Erythroblast (primary cell): ENCODE data around the gene NOL4L.
A peak's percentile ranks its signal among the peaks of the same experiment; 100 is the strongest.
"Not testable (repeated sequence)": the region's sequence is repeated elsewhere in the genome, so short reads cannot be mapped to it uniquely, and the experiment has no call there.

Experiments
- DNase-seq, 2 experiments: peaks; one replicate each; lab custom pipeline; 2025; lab: John Stamatoyannopoulos, UW
- GATA1 ChIP-seq: IDR thresholded peaks from 2 replicates; pipeline ENCODE4 v1.6.1; 2011; ENCODE audit warnings: low read depth, mild to moderate bottlenecking, control low read depth, low read length, moderate library complexity
- POLR2A ChIP-seq: IDR thresholded peaks from 2 replicates; pipeline ENCODE4 v1.6.1; 2011; ENCODE audit warnings: mild to moderate bottlenecking, low read length

Gene NOL4L

GRCh38 chr20:32474967-32475811, 109.9 kb downstream of the NOL4L start:
- peak; percentile 77 to 79 for DNase-seq
- TF ChIP-seq GATA1 (no peak), POLR2A (peak; percentile 28)

- no peak for DNase-seq
- TF ChIP-seq POLR2A, result no peak
- TF ChIP-seq GATA1, result no peak
Observed at GRCh38 chr20:32474717-32474966, 110.5 kb downstream of the NOL4L start.

DNA sequence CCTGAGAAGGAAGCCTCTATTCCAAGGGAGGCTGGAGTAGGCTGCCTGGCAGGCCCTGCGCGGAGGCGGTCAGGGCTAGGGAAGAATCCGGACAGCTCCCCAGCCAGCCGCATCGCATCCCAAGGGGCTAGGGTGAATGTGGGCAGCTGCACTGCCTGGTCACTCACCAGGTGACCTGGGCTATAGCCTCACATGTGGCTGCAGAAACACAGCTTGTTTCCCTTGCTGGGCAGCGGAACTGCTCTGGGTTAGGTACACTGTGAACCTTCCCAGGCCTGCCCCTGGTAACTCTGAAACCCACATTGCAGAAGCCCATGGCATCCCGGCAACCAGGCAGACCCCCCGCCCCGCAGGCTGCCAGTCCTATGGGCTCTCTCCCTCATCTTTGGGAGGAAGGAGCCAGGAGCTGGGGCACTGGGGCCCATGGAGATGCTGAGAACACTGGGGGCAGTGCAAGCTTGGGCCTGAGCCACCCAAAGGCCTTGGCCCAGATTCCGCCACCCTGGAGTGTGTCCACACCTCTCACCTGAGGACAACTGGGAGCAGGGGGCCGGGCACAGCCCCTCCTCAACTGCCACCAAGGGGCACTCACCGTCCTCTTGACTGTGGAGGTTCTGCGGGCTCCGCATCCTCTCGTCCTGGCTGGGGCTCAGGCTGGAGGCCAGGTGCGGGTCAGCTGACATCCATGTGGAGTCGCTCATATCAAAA, 111.0 kb downstream of the NOL4L start:
- DNase-seq, result no peak
- TF ChIP-seq GATA1 (no peak), POLR2A (no peak)

DNA sequence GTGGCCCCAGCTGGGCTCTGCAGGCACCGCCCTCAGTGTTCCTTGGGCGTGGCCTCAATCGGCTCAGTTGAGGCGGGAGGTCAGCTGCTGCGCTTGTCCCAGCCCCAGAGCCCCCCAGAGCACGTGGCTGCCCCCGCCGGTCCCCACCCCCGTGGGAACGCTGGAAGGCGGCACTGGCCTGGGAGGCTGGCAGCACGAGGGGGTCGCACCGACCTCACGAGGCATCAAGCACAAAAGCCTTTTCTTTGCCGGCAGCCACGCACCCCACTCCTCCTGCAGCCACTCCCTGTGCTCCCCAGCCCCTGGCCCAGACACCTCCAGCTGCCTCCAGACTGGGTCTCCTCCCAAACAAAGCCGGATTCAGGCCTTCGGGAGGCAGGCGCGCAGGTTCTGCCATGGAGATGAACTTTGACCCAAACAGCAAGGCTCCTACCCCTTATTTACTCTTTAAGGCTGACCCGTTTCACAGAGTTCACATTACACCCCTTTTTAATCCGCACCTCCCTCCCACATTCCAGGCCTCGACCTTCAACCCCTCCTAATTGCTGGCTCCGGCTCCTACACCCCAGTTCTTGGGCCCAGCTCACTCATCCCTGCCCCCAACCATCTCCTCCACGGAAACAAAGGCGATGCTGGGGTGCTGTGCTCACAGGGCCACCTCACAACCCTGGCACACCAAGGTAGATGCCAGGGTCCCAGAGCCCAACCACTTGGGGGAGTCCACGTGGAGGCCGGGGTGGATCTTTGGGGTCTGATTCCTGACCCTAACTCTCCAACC, 111.7 kb downstream of the NOL4L start:
- TF ChIP-seq POLR2A (no peak), GATA1 (no peak)
- DNase-seq, result no peak

- DNase-seq, result no peak
- TF ChIP-seq GATA1 (no peak), POLR2A (no peak)
Observed at GRCh38 chr20:32472581-32473207, 112.4 kb downstream of the NOL4L start.

- no peak for TF ChIP-seq POLR2A
- TF ChIP-seq GATA1, result no peak
- no peak for DNase-seq
Observed at GRCh38 chr20:32470940-32471339, 114.2 kb downstream of the NOL4L start.

- no peak for TF ChIP-seq POLR2A
- TF ChIP-seq GATA1, result no peak
- DNase-seq, result peak; percentile 64 to 66
Observed at GRCh38 chr20:32470025-32470861, 114.9 kb downstream of the NOL4L start.

GRCh38 chr20:32468860-32469259, 116.3 kb downstream of the NOL4L start:
- TF ChIP-seq POLR2A (no peak), GATA1 (no peak)
- no peak for DNase-seq

- no peak for DNase-seq
- TF ChIP-seq GATA1, result no peak
- no peak for TF ChIP-seq POLR2A
Observed at GRCh38 chr20:32468313-32468640, 116.9 kb downstream of the NOL4L start.

DNA sequence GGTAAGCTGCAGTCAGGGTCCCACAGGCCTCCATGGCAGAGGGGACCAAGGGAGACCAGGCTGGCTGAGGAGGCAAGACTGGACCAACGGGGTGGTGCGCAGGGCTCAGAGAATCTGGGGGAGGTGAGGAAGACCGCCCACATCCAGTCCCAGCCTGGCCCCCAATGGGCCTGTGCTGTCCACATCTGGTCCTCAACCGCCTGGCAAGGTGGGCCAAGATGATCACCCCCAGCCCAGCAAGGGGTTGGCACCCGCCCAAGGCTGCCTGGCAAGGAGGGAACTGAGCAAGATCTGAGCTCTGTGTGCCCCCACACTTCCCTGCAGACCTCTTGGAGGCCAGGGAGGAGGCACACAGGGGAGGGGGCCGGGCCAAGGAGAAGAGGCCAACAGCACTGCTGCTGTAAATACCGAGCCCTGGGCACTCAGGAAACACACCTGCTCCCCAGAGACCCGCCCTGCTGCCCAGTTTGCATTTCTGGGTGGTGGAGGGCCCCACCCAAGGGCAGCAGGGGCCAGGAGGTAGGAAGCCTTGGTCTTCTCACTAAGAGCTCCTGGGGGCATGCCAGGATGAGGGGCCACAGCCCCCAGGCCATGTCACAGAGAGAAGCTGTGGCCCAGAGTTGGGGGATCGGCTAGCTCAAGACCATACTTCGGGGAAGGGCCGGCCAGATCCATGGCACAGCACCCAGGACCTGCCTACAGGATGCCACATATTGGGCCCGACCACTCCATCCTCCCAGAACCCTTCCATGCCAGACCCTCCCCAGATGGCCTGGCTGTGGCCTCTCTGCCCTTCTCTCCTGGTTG, 117.4 kb downstream of the NOL4L start:
- no peak for DNase-seq

DNA sequence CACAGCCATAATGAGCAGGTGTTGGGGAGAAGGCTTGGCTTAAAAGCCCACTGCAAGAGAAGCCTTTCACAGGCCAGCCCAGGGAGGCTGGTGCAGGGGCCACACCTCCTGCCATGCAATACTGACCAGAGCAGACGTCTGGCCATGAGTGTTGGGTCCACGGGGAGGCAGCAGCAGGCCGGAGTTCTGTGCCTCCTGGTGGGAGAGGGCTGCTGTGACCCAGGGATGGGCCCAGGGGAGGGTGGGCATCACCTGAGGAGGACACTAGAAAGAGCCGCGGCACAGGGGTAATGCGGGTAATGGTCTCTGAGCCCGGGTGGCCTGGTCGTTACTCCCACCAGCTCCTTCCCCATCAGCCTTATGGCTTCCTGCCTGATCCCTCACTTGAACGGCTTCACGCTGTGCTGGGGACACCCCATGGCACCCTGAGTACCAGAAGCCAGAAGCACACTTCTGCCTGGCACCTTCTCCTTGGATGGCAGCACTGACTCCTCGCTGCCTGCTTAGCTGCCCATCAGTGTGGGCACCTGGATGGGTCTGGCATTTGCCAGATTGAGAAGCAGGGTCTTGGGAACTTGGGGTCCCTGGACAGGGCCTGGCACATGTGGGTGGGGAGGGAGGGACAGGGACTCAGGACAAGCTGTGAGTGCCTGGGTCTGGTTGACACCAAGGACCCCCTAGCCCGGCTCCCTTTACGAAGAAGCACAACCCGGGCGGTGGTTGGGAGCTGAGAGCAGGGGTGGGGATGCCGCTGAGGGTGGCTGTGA, 118.2 kb downstream of the NOL4L start:
- no peak for TF ChIP-seq GATA1
- TF ChIP-seq POLR2A, result no peak
- no peak for DNase-seq

More for the DNA sequence above, 117.4 kb downstream of the NOL4L start:
- no peak for TF ChIP-seq POLR2A
- no peak for TF ChIP-seq GATA1

- not testable (repeated sequence) for DNase-seq
Observed at GRCh38 chr20:32465901-32466675, 119.0 kb downstream of the NOL4L start.
